Measurements from ENCODE around the gene POLA2.
"Not testable (repeated sequence)": the region's sequence is repeated elsewhere in the genome, so short reads cannot be mapped to it uniquely, and the experiment has no call there.

POLA2 gene, protein sequence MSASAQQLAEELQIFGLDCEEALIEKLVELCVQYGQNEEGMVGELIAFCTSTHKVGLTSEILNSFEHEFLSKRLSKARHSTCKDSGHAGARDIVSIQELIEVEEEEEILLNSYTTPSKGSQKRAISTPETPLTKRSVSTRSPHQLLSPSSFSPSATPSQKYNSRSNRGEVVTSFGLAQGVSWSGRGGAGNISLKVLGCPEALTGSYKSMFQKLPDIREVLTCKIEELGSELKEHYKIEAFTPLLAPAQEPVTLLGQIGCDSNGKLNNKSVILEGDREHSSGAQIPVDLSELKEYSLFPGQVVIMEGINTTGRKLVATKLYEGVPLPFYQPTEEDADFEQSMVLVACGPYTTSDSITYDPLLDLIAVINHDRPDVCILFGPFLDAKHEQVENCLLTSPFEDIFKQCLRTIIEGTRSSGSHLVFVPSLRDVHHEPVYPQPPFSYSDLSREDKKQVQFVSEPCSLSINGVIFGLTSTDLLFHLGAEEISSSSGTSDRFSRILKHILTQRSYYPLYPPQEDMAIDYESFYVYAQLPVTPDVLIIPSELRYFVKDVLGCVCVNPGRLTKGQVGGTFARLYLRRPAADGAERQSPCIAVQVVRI

DNA sequence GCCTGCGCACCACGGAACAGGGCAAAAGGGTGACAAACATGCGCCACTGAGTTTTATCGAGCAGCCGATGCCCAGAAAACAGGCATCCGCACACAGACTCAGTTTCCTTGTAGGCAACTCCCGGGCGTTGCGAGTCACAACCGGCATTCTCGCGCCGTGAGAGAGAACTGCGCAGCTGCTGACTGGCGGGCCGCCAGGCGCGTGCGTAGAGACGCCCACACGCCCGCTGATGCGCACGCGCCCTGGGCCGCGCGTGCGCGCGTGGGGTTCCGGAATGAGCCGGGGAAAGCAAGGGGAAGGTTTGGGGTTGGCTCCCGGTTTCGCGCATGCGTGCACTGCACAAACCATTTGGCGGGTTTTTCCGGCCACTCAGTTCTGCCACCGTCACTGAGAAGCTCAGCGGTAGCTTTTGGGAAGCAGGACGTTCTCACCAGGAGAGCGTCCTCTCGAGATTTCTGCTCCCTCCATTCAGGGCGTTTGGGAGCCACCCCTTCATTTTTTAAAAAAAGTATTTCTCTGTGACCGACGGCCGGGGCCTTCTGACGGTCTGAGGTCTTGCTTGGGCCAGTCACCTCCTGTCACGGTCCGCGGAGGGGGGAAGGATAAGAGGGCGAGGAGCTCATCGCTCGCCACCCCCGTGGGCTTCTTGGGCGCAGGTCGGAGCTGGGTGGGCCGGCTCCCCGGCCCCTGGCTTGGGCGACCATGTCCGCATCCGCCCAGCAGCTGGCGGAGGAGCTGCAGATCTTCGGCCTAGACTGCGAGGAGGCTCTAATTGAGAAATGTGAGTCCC is at the start of gene POLA2:
POLA2 (plus strand) TSS at position 372 of the 790 bp plus-strand sequence; CDS start at position 703, 331 bp downstream.
- DNase-seq, result peak; percentile 92 to 97

DNA sequence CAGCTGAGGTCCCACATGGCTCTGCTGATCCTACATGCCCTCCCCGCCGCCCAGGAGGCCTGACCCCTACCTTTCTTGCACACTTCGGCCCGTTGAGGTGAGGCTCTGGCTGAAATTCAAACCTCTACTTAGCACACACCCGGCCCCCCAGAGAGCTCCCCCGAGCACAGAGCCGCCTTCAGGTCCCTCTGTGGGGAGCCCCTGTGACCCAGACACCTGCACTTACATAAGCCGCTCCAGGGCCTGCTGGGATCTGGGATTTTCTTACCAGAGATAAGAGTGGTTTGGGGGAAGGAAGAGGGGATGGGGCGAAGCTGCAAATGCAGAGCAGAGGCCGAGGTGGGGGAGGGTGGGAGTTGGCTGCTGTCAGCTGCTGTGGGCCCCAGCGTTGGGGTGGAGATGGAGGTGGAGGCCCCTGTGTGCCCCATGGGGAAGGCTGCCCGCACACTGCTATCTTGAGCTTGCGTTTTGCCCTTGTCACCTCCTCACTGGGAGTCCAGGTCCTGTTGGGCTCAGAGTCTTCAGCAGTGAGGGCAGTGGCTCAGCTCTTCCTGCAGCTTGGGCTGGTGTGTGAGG is 49.4 kb upstream of the POLA2 start:
- no peak for DNase-seq

DNA sequence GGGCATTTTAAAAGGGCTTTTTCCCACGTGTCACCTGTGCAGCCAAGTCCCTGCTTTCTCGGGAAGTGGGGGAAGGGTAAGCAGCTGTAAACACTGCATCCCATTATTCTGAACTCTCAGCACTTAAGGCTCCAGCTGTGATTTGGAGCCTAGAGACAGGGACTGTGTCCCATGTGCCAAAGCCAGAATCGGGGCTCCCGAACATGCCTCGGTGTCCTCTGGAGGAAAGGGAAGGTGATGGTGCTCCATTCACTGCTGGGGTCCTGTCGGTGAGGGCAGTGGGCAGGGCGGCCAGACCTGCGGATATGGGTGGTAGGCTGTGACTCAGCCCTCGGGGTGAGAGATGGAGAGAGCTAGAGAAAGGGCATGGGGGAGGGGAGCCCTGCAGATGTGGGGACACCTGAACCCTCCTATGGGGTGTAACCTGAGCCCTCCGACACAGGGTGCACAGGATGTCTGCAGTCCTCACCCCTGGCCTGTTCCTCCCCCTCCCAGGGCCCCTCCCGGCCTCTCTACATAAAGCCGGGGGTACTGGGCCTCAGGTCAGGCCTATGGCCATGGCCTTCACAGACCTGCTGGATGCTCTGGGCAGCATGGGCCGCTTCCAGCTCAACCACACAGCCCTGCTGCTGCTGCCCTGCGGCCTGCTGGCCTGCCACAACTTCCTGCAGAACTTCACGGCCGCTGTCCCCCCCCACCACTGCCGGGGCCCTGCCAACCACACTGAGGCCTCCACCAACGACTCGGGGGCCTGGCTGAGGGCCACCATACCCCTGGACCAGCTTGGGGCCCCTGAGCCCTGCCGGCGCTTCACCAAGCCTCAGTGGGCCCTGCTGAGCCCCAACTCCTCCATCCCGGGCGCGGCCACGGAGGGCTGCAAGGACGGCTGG is 48.2 kb upstream of the POLA2 start:
- no peak for DNase-seq

DNA sequence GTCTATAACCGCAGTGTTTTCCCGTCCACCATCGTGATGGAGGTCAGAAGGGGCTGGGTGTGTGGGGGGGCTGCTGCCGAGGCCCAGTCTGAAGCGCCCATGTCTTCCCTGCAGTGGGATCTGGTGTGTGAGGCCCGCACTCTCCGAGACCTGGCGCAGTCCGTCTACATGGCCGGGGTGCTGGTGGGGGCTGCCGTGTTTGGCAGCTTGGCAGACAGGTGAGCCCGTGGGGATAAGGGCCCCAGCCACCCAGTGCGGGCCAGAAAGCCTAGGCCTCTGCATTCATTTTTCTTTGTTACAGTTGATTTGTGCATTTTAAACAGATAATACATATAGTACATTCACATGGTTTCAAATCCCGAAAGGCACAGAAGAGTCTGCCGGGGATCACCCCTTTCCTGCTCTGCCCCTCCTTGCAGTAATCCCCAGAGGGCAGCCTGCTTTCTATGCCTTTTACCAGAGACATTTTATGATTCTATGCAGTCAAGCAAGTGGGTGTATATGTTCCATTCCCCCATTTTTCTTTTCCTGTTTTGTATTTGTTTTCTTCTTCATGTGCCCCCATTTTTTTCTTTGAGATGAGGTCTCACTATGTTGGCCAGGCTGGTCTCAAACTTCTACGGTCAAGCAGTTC is 47.4 kb upstream of the POLA2 start:
- no peak for DNase-seq

DNA sequence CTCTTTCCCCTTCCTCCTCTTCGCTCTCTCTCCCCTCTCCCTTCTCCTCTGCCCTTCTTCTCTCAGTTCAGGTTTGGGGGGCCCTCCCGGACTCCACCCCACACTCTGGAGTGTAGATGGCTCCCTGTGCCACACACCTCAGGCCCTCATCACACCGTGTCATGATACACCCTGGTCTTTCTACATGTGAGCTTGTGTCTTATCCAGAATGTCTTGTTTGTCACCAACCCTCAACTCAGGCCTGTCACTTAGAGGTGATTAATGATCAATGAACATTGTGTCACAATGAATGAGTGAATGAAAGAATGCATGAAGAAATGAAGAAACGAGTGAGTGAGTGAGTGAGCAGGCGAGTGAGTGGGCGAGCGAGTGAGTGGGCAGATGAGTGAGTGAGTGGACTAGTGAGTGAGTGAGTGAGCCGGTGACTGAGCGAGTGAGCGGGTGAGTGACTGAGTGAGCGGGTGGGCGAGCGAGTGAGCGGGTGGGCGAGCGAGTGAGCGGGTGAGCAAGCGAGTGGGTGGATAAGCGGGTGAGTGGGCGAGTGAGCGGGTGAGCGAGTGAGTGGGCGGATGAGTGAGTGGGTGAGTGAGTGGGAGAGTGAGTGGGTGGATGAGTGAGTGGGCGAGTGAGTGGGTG is 46.2 kb upstream of the POLA2 start:
- no peak for DNase-seq

DNA sequence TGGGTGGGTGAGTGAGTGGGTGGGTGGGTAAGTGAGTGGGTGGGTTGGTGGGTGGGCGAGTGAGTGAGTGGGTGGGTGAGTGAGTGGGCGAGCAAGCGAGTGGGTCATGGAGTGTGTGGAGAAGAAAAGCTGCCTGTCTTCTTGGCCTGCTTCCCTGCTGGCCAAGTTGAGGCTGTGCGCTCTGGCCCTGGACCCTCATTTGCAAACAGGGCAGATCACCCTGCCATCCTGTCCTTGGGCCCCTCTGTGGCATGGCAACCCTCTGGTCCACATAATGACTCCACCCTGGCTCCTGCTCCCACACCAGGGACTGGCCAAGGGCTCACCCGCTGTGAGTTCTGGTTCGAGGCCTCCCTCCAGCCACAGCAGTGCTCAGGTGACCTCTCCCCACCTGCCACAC is 44.9 kb upstream of the POLA2 start:
- DNase-seq, result no peak

DNA sequence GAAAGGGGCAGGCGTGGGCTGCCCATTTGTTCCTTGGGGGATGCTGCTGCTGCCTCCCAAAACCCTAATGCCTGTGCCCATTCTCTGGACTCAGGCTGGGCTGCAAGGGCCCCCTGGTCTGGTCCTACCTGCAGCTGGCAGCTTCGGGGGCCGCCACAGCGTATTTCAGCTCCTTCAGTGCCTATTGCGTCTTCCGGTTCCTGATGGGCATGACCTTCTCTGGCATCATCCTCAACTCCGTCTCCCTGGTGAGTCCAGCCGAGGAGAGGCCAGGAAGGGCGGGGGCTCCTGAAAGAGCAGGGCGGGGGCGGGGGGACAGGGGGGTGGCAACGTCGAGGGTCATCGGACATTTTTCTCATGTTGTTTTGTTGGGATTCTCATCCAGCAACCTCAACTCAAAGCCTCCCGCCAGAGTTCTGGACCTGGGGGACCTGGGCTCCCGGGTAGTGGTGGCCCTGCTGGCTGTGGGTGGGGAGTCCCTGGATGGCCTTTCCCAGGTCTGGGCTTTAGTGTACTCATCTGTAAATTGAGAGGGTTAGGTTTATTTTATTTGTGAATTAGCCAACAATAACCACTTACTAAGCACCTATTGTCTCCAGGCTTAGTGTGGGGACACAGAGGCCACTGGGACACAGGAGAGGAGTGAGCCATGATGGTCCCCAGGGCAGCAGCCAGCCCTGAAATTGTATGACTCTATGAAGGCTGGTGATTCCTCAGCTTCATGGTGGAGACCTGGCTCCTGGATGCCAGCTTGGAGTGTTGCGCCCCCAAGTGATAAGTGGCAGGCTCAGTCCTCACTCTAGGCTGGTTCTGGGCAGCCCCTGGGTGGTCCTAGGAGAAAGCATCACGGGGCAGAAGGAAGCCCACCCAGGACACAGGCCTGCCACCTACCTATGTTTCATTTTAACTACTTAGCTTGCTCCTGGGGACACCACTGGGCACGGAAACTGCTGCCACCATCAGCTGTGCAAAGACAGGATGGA is 44.0 kb upstream of the POLA2 start:
- no peak for DNase-seq

DNA sequence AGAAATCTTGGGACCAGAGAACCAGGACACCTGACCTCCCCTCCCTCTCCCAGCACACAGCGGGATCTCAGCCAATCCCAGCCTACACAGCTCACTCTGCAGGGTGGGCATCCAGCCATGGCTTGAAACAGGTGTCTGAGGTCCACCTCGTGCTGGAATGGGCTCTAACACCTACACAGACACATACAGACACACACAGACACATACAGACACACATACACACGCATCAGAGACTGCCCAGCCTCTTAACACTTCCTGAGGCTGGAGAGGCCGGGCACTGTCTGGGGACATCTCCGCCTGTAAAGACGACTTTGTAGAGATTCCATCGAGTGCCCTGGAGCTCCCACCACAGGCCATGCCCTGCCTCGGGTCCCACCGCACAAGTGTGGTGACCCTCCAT is 43.3 kb upstream of the POLA2 start:
- DNase-seq, result no peak

DNA sequence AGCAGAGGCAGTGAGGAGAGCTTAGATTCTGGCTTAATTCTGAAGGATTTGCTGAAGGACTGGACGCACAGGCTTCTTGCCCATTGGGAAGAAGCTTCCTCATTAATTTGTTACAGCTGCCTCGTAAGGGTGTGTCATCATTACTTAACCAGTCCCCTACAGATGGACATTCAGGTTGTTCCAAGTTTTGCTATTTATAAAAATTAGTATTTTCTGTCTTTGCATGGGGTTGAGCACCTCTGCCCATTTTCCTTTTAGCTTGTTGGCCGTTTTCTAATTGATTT is 41.9 kb upstream of the POLA2 start:
- no peak for DNase-seq

DNA sequence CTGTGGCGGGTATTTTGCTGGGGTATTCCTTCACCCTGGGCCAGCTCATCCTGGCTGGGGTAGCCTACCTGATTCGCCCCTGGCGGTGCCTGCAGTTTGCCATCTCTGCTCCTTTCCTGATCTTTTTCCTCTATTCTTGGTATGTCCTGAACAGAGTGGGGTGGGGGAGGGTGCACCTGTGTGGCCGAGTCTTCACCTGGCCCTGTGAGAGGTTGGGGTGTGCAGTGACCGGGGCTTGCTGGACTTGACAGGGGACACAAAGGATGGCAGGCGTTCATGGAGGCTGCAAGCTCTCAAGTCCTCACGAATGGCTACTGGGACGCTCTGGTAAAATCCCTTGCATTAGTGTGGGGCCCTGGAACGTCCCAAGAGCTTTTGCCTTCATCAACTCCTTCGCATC is 40.7 kb upstream of the POLA2 start:
- no peak for DNase-seq

DNA sequence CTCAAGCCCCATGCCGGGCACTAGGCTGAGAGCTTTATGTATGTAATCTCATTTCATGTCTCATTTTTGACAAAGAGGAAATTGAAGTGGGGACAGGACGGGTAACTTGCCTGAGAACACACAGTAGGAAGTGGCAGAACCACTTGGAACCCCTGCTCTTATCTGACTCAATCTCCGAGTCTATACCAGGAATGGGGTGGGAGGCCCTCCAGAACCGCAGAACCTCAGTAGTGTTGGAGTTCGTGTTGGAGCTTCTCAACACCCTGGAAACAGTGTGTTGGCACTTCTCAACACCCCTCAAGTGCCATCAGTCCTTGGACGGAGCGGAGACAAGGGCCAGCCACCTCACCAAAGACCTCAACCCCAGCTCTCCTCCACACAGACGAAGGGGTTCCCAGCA is 38.8 kb upstream of the POLA2 start:
- no peak for DNase-seq

DNA sequence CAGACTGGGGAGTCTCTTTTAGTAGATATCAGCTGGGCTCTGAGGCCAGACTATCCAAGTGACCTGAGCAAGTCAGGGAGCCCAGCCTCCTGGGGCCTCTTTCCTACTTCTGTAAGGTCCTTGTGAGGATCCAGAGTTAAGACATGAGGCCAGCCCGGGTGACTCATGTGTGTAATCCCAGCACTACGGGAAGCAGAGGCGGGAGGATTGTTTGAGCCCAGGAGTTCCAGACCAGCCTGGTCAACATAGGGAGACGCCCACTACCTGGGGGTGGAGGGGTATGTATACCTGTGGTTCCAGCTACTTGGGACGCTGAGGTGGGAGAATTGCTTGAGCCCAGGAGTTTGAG is 36.9 kb upstream of the POLA2 start:
- DNase-seq, result no peak

DNA sequence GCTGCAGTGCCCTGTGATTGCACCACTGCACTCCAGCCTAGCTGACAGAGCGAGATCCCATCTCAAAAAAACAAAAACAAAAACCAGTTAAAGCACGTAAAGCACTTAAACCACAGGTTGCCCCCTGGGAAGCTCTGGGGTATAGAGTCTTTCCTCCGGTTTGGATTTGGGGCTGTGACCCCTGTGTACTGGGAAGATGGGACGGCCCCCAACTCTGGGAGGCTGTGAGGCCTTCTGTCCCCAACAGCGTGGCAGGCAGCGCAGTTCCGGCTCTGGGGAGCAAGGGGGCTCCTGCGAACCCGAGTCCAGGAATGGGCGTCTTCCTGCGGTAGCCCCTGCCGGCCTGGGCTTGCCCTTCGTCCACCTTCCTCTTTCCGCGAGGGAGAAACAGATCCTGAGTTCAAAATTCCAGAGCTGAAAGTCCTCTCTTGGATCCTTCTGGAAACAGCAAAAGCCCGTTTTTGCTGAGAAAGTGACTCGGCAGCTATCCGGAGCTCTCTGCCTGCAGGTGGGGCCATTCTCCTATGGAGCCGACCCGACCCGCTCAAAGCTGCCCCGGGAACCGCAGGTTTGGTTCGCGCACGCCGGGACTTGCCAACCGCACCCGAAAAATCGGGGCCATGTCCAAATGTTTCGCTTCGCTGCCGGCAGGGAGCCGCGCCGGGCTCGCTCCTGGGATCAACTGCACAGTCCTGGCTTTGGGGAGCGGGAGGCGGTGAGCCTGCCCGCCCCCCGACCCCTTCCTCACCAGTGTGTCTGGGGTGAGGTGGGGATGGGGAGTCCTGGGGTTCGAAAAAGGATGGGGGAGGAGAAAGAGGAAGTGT is 36.3 kb upstream of the POLA2 start:
- DNase-seq, result no peak

DNA sequence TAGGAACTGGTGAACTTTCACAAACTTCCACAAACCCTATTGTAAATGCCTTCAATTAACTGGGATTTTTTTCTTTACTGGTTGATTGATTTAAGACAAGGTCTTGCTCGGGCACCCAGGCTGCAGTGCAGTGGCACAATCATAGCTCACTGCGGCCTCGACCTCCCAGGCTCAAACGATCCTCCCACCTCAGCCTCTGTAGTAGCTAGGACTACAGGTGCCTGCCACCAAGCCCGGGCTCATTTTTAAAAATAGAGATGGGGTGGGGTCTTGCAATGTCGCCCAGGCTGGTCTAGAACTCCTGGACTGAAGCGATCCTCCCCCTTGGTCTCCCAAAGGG is 35.7 kb upstream of the POLA2 start:
- DNase-seq, result no peak

DNA sequence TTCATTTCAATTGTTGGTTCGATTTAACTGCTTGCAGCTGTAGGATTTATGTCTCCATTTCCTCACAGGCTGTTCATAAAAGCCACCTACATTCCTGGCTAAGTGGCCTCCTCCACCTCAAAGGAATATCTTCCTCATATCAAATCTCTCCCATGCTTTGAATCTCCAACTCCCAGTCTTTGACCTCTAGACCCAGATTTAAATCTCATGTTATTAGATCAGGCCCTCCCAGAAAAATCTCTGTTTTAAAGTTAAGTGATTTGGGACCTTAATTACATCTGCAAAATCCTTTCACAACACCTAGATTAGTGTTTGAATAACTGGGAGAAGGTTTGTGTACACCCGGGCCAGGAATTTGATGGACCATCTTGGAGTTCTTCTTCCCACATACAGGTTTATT is 33.9 kb upstream of the POLA2 start:
- DNase-seq, result no peak

DNA sequence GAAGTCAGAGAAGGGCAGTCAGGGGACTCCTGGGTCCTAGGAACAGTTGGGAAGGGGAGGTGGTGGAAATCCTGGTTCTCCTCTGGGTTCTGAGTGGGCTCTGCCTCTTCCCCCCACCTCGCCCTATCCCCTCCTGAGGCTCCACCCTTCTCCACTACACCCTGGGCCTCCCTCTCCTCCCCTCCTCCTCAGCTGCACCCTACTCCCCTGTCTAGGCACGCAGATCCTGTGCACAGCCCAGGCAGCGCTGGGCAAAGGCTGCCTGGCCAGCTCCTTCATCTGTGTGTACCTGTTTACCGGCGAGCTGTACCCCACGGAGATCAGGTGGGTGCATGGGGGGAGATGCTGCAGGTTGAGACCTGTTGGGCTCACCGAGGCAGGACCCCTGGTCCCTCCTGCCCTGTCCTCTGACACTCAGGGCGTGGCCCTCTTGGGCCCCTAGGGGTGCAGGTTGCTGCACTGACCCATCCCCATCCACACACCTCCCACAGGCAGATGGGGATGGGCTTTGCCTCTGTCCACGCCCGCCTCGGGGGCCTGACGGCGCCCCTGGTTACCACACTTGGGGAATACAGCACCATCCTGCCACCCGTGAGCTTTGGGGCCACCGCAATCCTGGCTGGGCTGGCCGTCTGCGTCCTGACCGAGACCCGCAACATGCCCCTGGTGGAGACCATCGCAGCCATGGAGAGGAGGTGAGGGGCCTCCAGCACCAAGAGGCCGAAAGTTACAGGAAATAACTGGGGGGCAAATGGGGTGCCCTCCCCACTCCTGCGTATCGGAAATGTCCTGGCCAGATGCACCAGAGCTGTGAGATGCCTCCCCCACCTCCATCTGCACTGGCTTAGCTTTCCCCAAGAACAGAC is 25.3 kb upstream of the POLA2 start:
- no peak for DNase-seq

DNA sequence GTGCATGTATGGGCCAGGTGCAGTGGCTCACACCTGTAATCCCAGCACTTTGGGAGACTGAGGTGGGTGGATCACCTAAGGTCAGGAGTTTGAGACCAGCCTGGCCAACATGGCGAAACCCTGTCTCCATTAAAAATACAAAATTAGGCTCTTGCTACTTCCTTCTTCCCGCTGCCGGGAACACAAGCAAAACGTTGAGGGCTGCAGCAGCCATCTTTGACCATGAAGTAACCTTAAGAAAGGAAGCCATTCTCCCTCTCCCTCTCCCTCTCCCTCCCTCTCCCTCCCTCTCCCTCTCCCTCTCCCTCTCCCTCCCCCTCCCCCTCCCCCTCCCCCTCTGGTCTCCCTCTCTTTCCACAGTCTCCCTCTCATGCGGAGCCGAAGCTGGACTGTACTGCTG is 23.5 kb upstream of the POLA2 start:
- not testable (repeated sequence) for DNase-seq

DNA sequence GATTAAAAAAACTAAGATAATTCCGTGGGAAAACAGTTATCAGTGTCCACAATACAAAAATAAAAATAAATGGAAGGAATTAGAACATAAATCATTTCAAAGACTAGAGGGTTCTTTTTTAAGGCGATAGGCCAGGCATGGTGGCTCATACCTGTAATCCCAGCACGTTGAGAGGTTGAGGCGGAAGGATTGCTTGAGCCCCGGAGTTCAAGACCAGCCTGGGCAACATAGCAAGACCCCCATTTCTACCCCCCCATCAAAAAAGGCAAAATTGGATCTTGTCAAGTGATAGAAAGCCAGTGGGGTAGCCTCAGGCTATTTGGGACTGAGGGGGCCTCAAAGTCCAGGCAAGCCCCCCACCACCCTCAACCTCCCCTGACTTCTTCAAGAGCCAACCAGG is 20.6 kb upstream of the POLA2 start:
- DNase-seq, result no peak

DNA sequence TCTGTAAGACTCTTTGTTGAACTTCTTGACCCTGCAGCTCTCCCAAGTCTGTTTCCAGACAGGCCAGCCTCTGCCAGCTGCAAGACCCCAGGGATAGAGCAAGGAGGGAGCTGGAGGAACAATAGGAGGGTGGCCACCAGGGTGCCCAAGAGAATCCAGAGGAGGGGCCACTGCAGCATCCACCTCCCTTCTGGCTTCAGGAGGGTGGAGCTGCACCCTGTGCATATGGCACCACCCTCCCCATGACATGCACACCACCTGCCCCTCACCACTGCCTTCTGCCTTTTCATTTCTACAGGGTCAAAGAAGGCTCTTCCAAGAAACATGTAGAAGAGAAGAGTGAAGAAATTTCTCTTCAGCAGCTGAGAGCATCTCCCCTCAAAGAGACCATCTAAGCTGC is 20.1 kb upstream of the POLA2 start:
- no peak for DNase-seq

All from NCI-H187 (cell line).